Activated CD8-positive, alpha-beta T cell treated with anti-CD3 and anti-CD28 coated beads for 36 hours (primary cell): Measurements from ENCODE around the gene PACSIN1. TPM values are rescaled to one million over a fixed set of nuclear protein-coding genes. Genes with fewer than 3 reads are reported as not detected.

Experiments used
- ATAC-seq: fragments of 200-7000 bp; cut with Tn5 transposase; one replicate; pipeline ENCODE4 v1.10.0; 2021; ENCODE audit warnings: mild to moderate bottlenecking, moderate library complexity
- CTCF ChIA-PET: fragments of 350-600 bp; sonication (Branson Sonifier 250); formaldehyde crosslinking; loops from one replicate; lab custom pipeline; 2021; ENCODE audit warnings: antibody characterized with exemption; lab: Charles Lee
- POLR2A ChIA-PET: fragments of 350-600 bp; sonication (Branson Sonifier 250); formaldehyde crosslinking; loops from one replicate; lab custom pipeline; 2021; ENCODE audit warnings: antibody characterized with exemption; lab: Charles Lee
- DNase-seq: peaks from one replicate; pipeline ENCODE4 v3.0.0-alpha.2; 2020
- H3K27ac Mint-ChIP-seq: one replicate; pipeline ENCODE4 v1.8.0; 2021; ENCODE audit warnings: mild to moderate bottlenecking, mixed read lengths
- H3K27me3 Mint-ChIP-seq: one replicate; pipeline ENCODE4 v1.8.0; 2021; ENCODE audit warnings: mixed read lengths
- H3K36me3 Mint-ChIP-seq: one replicate; pipeline ENCODE4 v1.8.0; 2021; ENCODE audit warnings: low read depth, mixed read lengths
- H3K4me1 Mint-ChIP-seq: one replicate; pipeline ENCODE4 v1.8.0; 2021; ENCODE audit warnings: low read depth, mixed read lengths
- H3K4me3 Mint-ChIP-seq: one replicate; pipeline ENCODE4 v1.8.0; 2021; ENCODE audit warnings: mild to moderate bottlenecking, moderate library complexity, mixed read lengths
- H3K9me3 Mint-ChIP-seq: one replicate; pipeline ENCODE4 v1.8.0; 2021; ENCODE audit warnings: mixed read lengths
- CTCF ChIP-seq: fragments of 200-600 bp; IDR thresholded peaks from one replicate; pipeline ENCODE4 v1.8.0; 2022; ENCODE audit warnings: antibody characterized with exemption, mild to moderate bottlenecking
- intact Hi-C: fragments of 100-400 bp; cut with micrococcal nuclease; formaldehyde crosslinking; loops from one replicate; pipeline ENCODE4 v1.10.0; 2022
- total RNA-seq, 2 experiments: library from RNA; stranded (reverse); gene quantifications; one replicate each; pipeline ENCODE4 v1.2.3, GENCODE V29; 2021

Gene PACSIN1
- total RNA-seq, 2 experiments from 2014 or later: 0.47 to 0.51 TPM

DNA sequence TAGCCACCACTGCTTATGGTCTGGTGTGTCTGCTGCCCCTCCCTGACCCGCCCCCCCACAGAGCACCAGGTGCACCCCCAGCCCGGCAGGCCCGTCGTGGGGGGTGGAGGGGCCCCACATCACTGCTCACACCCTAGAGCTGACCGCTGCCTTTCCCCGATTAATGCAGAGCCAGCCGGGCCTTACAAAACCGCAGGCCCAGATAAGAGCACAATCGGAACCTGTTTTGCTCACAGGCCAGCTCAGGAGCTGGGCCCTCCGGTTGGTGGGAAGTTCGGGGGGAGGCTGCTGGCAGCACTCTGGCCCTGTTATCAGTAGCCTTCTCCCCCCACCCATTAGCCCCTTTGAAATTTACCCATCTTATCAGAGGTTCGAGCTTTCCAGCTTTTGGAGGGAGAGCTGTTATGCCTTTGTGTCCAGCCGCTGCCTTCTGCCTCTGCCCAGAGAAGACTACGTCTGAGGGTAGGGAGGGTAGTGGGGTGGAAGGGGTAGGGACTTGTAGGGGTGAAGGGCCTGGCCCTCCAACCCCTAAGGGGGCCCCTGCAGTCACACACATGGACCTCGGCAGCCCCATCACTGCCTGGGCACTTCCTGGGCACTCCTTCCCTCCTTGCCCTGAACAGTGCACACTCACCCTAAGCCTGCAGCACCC lies 97.1 kb downstream of the PACSIN1 start:
- no peak for TF ChIP-seq CTCF
- Mint-ChIP-seq H3K36me3 (no peaks in the 10 kb centered on the region), H3K9me3 (no peaks in the 10 kb centered on the region), H3K27me3 (peaks cover 2% of the 10 kb centered on the region), H3K27ac (no peak overlapping the region), H3K4me3 (no peak overlapping the region), H3K4me1 (no peaks in the 10 kb centered on the region)
- ChIA-PET CTCF (no interaction called here), POLR2A (no interaction called here)
- intact Hi-C loops: no loop called here
- DNase-seq (no peak), ATAC-seq (no peak)

- Mint-ChIP-seq H3K4me3 (no peak overlapping the region), H3K9me3 (no peaks in the 10 kb centered on the region), H3K27me3 (peaks cover 5% of the 10 kb centered on the region), H3K27ac (no peak overlapping the region), H3K4me1 (no peaks in the 10 kb centered on the region), H3K36me3 (no peaks in the 10 kb centered on the region)
- no peak for DNase-seq
- no peak for ATAC-seq
- TF ChIP-seq CTCF: no peak
- POLR2A ChIA-PET: no interaction called here
- CTCF ChIA-PET: no interaction called here
- intact Hi-C loops: no loop called here
Observed at GRCh38 chr6:34563513-34563870, 97.6 kb downstream of the PACSIN1 start.

DNA sequence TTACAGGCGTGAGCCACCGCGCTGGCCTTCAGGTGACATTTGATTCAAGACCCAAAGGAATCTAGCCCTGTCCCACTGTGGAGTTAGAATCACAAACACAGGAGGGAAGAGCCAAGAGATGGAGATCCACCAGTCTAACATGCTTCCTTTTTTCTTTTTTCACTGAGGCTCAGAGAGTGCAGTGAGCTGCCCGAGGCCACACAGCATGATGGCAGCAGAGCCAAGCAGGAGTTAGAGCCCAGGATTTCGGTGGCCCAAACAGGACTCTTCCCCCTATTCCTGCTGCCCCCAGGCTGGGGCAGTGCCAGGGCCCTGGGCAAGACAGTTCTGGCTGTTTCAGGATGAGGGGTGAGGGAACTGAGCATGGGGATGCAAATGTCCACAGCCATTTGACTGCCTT lies 98.3 kb downstream of the PACSIN1 start:
- intact Hi-C loops: no loop called here
- CTCF ChIA-PET: no interaction called here
- H3K27me3 Mint-ChIP-seq: peaks cover 5% of the 10 kb centered on the region

GRCh38 chr6:34565722-34566137 lies 99.9 kb downstream of the PACSIN1 start:
- H3K4me1 Mint-ChIP-seq: no peaks in the 10 kb centered on the region
- intact Hi-C loops: no loop called here
- ChIA-PET POLR2A (no interaction called here), CTCF (no interaction called here)
- ATAC-seq (no peak), DNase-seq (no peak)
- H3K27ac Mint-ChIP-seq: no peak overlapping the region
- no peak for TF ChIP-seq CTCF
- H3K27me3 Mint-ChIP-seq: peaks cover 5% of the 10 kb centered on the region
- no peaks in the 10 kb centered on the region for H3K36me3 Mint-ChIP-seq
- no peak overlapping the region for H3K4me3 Mint-ChIP-seq
- H3K9me3 Mint-ChIP-seq: no peaks in the 10 kb centered on the region

More for the DNA sequence above, 98.3 kb downstream of the PACSIN1 start:
- no peaks in the 10 kb centered on the region for H3K9me3 Mint-ChIP-seq
- DNase-seq: no peak
- no peaks in the 10 kb centered on the region for H3K4me1 Mint-ChIP-seq
- no peaks in the 10 kb centered on the region for H3K36me3 Mint-ChIP-seq
- no peak for TF ChIP-seq CTCF
- H3K27ac Mint-ChIP-seq: no peak overlapping the region
- no peak overlapping the region for H3K4me3 Mint-ChIP-seq
- POLR2A ChIA-PET: no interaction called here
- no peak for ATAC-seq

DNA sequence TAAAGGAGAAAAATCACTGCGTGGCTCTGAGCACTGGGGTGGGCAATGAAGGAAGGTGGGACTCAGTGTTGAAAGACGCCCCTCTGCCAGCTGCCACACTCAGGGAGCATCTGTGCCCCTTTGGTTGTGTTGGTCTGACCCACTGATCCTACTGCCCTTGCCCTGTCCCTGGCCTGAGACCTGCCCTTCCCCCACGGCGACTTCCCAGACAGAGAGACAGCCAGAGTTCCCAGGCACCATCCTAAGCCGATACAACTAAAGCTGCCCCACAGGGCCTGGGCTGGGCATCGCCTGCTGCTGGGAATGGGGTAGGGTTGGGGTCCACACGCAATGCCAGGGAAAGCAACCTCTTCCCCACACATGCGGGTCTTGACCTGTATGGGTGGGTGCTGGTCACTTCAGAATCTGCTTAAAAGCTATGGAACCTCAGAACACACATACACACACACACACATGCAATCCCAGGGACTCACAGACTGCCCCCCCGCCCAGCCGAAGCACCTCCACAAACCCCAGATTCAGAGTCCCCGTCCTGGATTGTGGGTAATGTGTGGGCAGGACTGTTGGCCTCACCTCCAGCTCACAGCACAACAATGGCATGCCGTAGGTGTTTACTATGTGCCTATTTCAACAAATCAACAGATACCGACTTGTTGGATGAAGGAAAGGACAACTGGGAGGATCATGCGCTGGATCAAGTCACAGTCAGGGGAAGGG lies 101.1 kb downstream of the PACSIN1 start:
- no peak for ATAC-seq
- H3K36me3 Mint-ChIP-seq: no peaks in the 10 kb centered on the region
- TF ChIP-seq CTCF: no peak
- H3K27ac Mint-ChIP-seq: no peak overlapping the region
- intact Hi-C loops: no loop called here
- no peak overlapping the region for H3K4me3 Mint-ChIP-seq
- no peak for DNase-seq
- ChIA-PET CTCF (no interaction called here), POLR2A (no interaction called here)
- peaks cover 5% of the 10 kb centered on the region for H3K27me3 Mint-ChIP-seq
- H3K4me1 Mint-ChIP-seq: no peaks in the 10 kb centered on the region
- no peaks in the 10 kb centered on the region for H3K9me3 Mint-ChIP-seq
